Non-pigmented ciliary epithelial cell (primary cell): ENCODE results near the gene IFI27L2.
A peak's percentile ranks its signal among the peaks of the same experiment; 100 is the strongest.

Experiments used
- DNase-seq: peaks from one replicate; pipeline ENCODE4 v3.0.0-alpha.2; 2010; ENCODE audit warnings: low read depth

Gene IFI27L2

GRCh38 chr14:94152676-94153075 is 23.3 kb upstream of the IFI27L2 start:
- no peak for DNase-seq

- no peak for DNase-seq
Observed at GRCh38 chr14:94145902-94146527, 16.6 kb upstream of the IFI27L2 start.

- no peak for DNase-seq
Observed at GRCh38 chr14:94144765-94145164, 15.4 kb upstream of the IFI27L2 start.

GRCh38 chr14:94143711-94144110 is 14.3 kb upstream of the IFI27L2 start:
- no peak for DNase-seq

- no peak for DNase-seq
Observed at GRCh38 chr14:94143239-94143638, 13.8 kb upstream of the IFI27L2 start.

- DNase-seq = no peak
Observed at GRCh38 chr14:94142836-94143235, 13.4 kb upstream of the IFI27L2 start.

- DNase-seq = no peak
Observed at GRCh38 chr14:94142247-94142646, 12.8 kb upstream of the IFI27L2 start.

GRCh38 chr14:94139421-94139820 is 10.0 kb upstream of the IFI27L2 start:
- no peak for DNase-seq

- no peak for DNase-seq
Observed at GRCh38 chr14:94139006-94139405, 9.6 kb upstream of the IFI27L2 start.

- no peak for DNase-seq
Observed at GRCh38 chr14:94138251-94138650, 8.8 kb upstream of the IFI27L2 start.

GRCh38 chr14:94136575-94137331 is 7.3 kb upstream of the IFI27L2 start:
- DNase-seq = peak; percentile 40

- DNase-seq = no peak
Observed at GRCh38 chr14:94135476-94135875, 6.1 kb upstream of the IFI27L2 start.

- DNase-seq = no peak
Observed at GRCh38 chr14:94132285-94132887, 3.0 kb upstream of the IFI27L2 start.

GRCh38 chr14:94129758-94130414 is 482 bp upstream of the IFI27L2 start:
- DNase-seq = no peak

GRCh38 chr14:94128216-94128839 is 1.1 kb downstream of the IFI27L2 start:
- no peak for DNase-seq

- no peak for DNase-seq
Observed at GRCh38 chr14:94127330-94127729, 2.1 kb downstream of the IFI27L2 start.

GRCh38 chr14:94126800-94127199 is 2.6 kb downstream of the IFI27L2 start:
- no peak for DNase-seq

- DNase-seq = no peak
Observed at GRCh38 chr14:94126419-94126677, 3.1 kb downstream of the IFI27L2 start.

GRCh38 chr14:94125659-94126418 is 3.6 kb downstream of the IFI27L2 start:
- DNase-seq = no peak

- DNase-seq = no peak
Observed at GRCh38 chr14:94124582-94125377, 4.6 kb downstream of the IFI27L2 start.

GRCh38 chr14:94123868-94124267 is 5.5 kb downstream of the IFI27L2 start:
- DNase-seq = no peak
